ENCODE results near the gene ZNF519.
"Not testable (repeated sequence)": the region's sequence is repeated elsewhere in the genome, so short reads cannot be mapped to it uniquely, and the experiment has no call there.

Gene ZNF519

GRCh38 chr18:14146771-14147170 is 14.5 kb upstream of the ZNF519 start:
- not testable (repeated sequence) for DNase-seq

- DNase-seq, result not testable (repeated sequence)
Observed at GRCh38 chr18:14145581-14146338, 13.5 kb upstream of the ZNF519 start.

- not testable (repeated sequence) for DNase-seq
Observed at GRCh38 chr18:14145021-14145420, 12.8 kb upstream of the ZNF519 start.

GRCh38 chr18:14144628-14144895 is 12.3 kb upstream of the ZNF519 start:
- no peak for DNase-seq

GRCh38 chr18:14143871-14144627 is 11.8 kb upstream of the ZNF519 start:
- not testable (repeated sequence) for DNase-seq

- DNase-seq, result not testable (repeated sequence)
Observed at GRCh38 chr18:14143396-14143795, 11.2 kb upstream of the ZNF519 start.

GRCh38 chr18:14142177-14142576 is 9.9 kb upstream of the ZNF519 start:
- DNase-seq, result not testable (repeated sequence)

- DNase-seq, result not testable (repeated sequence)
Observed at GRCh38 chr18:14139583-14139982, 7.3 kb upstream of the ZNF519 start.

- not testable (repeated sequence) for DNase-seq
Observed at GRCh38 chr18:14137971-14138370, 5.7 kb upstream of the ZNF519 start.

GRCh38 chr18:14131696-14132270 is 452 bp downstream of the ZNF519 start:
- DNase-seq, result not testable (repeated sequence)

- DNase-seq, result not testable (repeated sequence)
Observed at GRCh38 chr18:14130804-14131203, 1.4 kb downstream of the ZNF519 start.

- DNase-seq, result no peak
Observed at GRCh38 chr18:14124689-14125088, 7.5 kb downstream of the ZNF519 start.

GRCh38 chr18:14122097-14122496 is 10.1 kb downstream of the ZNF519 start:
- DNase-seq, result no peak

GRCh38 chr18:14120926-14121325 is 11.3 kb downstream of the ZNF519 start:
- DNase-seq, result no peak

- no peak for DNase-seq
Observed at GRCh38 chr18:14117606-14118005, 14.6 kb downstream of the ZNF519 start.

GRCh38 chr18:14106906-14107305 is 25.3 kb downstream of the ZNF519 start:
- no peak for DNase-seq

- DNase-seq, result no peak
Observed at GRCh38 chr18:14104906-14105748, 27.1 kb downstream of the ZNF519 start.

GRCh38 chr18:14104201-14104600 is 28.0 kb downstream of the ZNF519 start:
- DNase-seq, result no peak

- DNase-seq, result no peak
Observed at GRCh38 chr18:14100503-14101286, 31.5 kb downstream of the ZNF519 start.

GRCh38 chr18:14098428-14098827 is 33.8 kb downstream of the ZNF519 start:
- no peak for DNase-seq

- no peak for DNase-seq
Observed at GRCh38 chr18:14097761-14098160, 34.5 kb downstream of the ZNF519 start.

- no peak for DNase-seq
Observed at GRCh38 chr18:14093307-14093915, 38.8 kb downstream of the ZNF519 start.

Data from NCI-H1694 (cell line).